Measurements from ENCODE around the gene COL28A1.
A peak's percentile ranks its signal among the peaks of the same experiment; 100 is the strongest.
"Not testable (repeated sequence)": the region's sequence is repeated elsewhere in the genome, so short reads cannot be mapped to it uniquely, and the experiment has no call there.

COL28A1 gene

GRCh38 chr7:7417851-7418250 lies 117.8 kb downstream of the COL28A1 start:
- H3K27me3 Mint-ChIP-seq = no peaks in the 10 kb centered on the region
- DNase-seq = no peak
- H3K4me3 Mint-ChIP-seq = no peak overlapping the region
- no peaks in the 10 kb centered on the region for H3K9me3 Mint-ChIP-seq
- H3K4me1 Mint-ChIP-seq = peaks cover 10% of the 10 kb centered on the region
- H3K36me3 Mint-ChIP-seq (ENCODE audit: low read depth) = no peaks in the 10 kb centered on the region
- no peak for ATAC-seq
- no peak overlapping the region for H3K27ac Mint-ChIP-seq

GRCh38 chr7:7417414-7417813 lies 118.3 kb downstream of the COL28A1 start:
- H3K4me1 Mint-ChIP-seq = peaks cover 10% of the 10 kb centered on the region
- DNase-seq (no peak), ATAC-seq (no peak)
- no peaks in the 10 kb centered on the region for H3K36me3 Mint-ChIP-seq (ENCODE audit: low read depth)
- H3K9me3 Mint-ChIP-seq = no peaks in the 10 kb centered on the region
- no peak overlapping the region for H3K27ac Mint-ChIP-seq
- H3K27me3 Mint-ChIP-seq = no peaks in the 10 kb centered on the region
- no peak overlapping the region for H3K4me3 Mint-ChIP-seq

- Mint-ChIP-seq H3K9me3 (no peaks in the 10 kb centered on the region), H3K27me3 (no peaks in the 10 kb centered on the region), H3K27ac (peak overlapping the region; percentile 34), H3K4me3 (no peak overlapping the region), H3K4me1 (peaks cover 10% of the 10 kb centered on the region), H3K36me3 (ENCODE audit: low read depth) (no peaks in the 10 kb centered on the region)
- peak; percentile 7 for DNase-seq
- peak; percentile 81 for ATAC-seq
These were observed 119.4 kb downstream of the COL28A1 start for GRCh38 chr7:7416031-7416858.

- ATAC-seq = no peak
- H3K4me3 Mint-ChIP-seq = no peak overlapping the region
- no peak for DNase-seq
- H3K27me3 Mint-ChIP-seq = no peaks in the 10 kb centered on the region
- no peaks in the 10 kb centered on the region for H3K9me3 Mint-ChIP-seq
- H3K36me3 Mint-ChIP-seq (ENCODE audit: low read depth) = no peaks in the 10 kb centered on the region
- H3K27ac Mint-ChIP-seq = no peak overlapping the region
- peaks cover 10% of the 10 kb centered on the region for H3K4me1 Mint-ChIP-seq
These were observed 120.7 kb downstream of the COL28A1 start for GRCh38 chr7:7414791-7415603.

GRCh38 chr7:7408001-7408770 lies 127.5 kb downstream of the COL28A1 start:
- H3K9me3 Mint-ChIP-seq = peaks cover 6% of the 10 kb centered on the region
- H3K27me3 Mint-ChIP-seq = no peaks in the 10 kb centered on the region

GRCh38 chr7:7405461-7405860 lies 130.2 kb downstream of the COL28A1 start:
- DNase-seq (no peak), ATAC-seq (no peak)
- Mint-ChIP-seq H3K27ac (no peak overlapping the region), H3K9me3 (peaks cover 6% of the 10 kb centered on the region), H3K4me1 (no peaks in the 10 kb centered on the region), H3K4me3 (no peak overlapping the region), H3K27me3 (peaks cover 1% of the 10 kb centered on the region), H3K36me3 (ENCODE audit: low read depth) (no peaks in the 10 kb centered on the region)

More at GRCh38 chr7:7408001-7408770, 127.5 kb downstream of the COL28A1 start:
- Mint-ChIP-seq H3K4me3 (no peak overlapping the region), H3K4me1 (no peaks in the 10 kb centered on the region), H3K27ac (no peak overlapping the region), H3K36me3 (ENCODE audit: low read depth) (no peaks in the 10 kb centered on the region)
- ATAC-seq = no peak
- no peak for DNase-seq

- Mint-ChIP-seq H3K4me3 (no peak overlapping the region), H3K36me3 (ENCODE audit: low read depth) (no peaks in the 10 kb centered on the region), H3K9me3 (no peaks in the 10 kb centered on the region), H3K27me3 (peaks cover 1% of the 10 kb centered on the region), H3K27ac (no peak overlapping the region), H3K4me1 (no peaks in the 10 kb centered on the region)
- DNase-seq = no peak
- ATAC-seq = no peak
These were observed 136.0 kb downstream of the COL28A1 start for GRCh38 chr7:7399707-7400106.

GRCh38 chr7:7395785-7396184 lies 139.9 kb downstream of the COL28A1 start:
- peaks cover 17% of the 10 kb centered on the region for H3K9me3 Mint-ChIP-seq
- H3K27me3 Mint-ChIP-seq = no peaks in the 10 kb centered on the region
- ATAC-seq (no peak), DNase-seq (no peak)
- no peaks in the 10 kb centered on the region for H3K4me1 Mint-ChIP-seq
- H3K4me3 Mint-ChIP-seq = no peak overlapping the region
- peaks cover 2% of the 10 kb centered on the region for H3K36me3 Mint-ChIP-seq (ENCODE audit: low read depth)
- no peak overlapping the region for H3K27ac Mint-ChIP-seq

GRCh38 chr7:7388164-7388563 lies 147.5 kb downstream of the COL28A1 start:
- not testable (repeated sequence) for H3K4me3 Mint-ChIP-seq; DNase-seq; H3K4me1 Mint-ChIP-seq; H3K36me3 Mint-ChIP-seq (ENCODE audit: low read depth); ATAC-seq; H3K27ac Mint-ChIP-seq; H3K27me3 Mint-ChIP-seq
- peaks cover 19% of the 10 kb centered on the region for H3K9me3 Mint-ChIP-seq

- no peaks in the 10 kb centered on the region for H3K27me3 Mint-ChIP-seq
- ATAC-seq (no peak), DNase-seq (no peak)
- no peaks in the 10 kb centered on the region for H3K4me1 Mint-ChIP-seq
- no peak overlapping the region for H3K4me3 Mint-ChIP-seq
- no peaks in the 10 kb centered on the region for H3K36me3 Mint-ChIP-seq (ENCODE audit: low read depth)
- no peak overlapping the region for H3K27ac Mint-ChIP-seq
- no peaks in the 10 kb centered on the region for H3K9me3 Mint-ChIP-seq
These were observed 150.3 kb downstream of the COL28A1 start for GRCh38 chr7:7385421-7385820.

GRCh38 chr7:7384228-7384627 lies 151.4 kb downstream of the COL28A1 start:
- Mint-ChIP-seq H3K4me3 (no peak overlapping the region), H3K27ac (no peak overlapping the region), H3K36me3 (ENCODE audit: low read depth) (no peaks in the 10 kb centered on the region), H3K4me1 (no peaks in the 10 kb centered on the region), H3K9me3 (no peaks in the 10 kb centered on the region), H3K27me3 (no peaks in the 10 kb centered on the region)
- ATAC-seq (peak; percentile 49), DNase-seq (no peak)

GRCh38 chr7:7375538-7375937 lies 160.1 kb downstream of the COL28A1 start:
- Mint-ChIP-seq H3K36me3 (ENCODE audit: low read depth) (no peaks in the 10 kb centered on the region), H3K9me3 (no peaks in the 10 kb centered on the region), H3K27me3 (no peaks in the 10 kb centered on the region), H3K4me1 (peaks cover 2% of the 10 kb centered on the region), H3K4me3 (no peak overlapping the region), H3K27ac (no peak overlapping the region)
- DNase-seq (no peak), ATAC-seq (no peak)

- Mint-ChIP-seq H3K27me3 (no peaks in the 10 kb centered on the region), H3K36me3 (ENCODE audit: low read depth) (no peaks in the 10 kb centered on the region), H3K9me3 (no peaks in the 10 kb centered on the region), H3K4me3 (no peak overlapping the region), H3K27ac (no peak overlapping the region), H3K4me1 (peaks cover 2% of the 10 kb centered on the region)
- no peak for ATAC-seq
- DNase-seq = no peak
These were observed 165.6 kb downstream of the COL28A1 start for GRCh38 chr7:7370076-7370475.

GRCh38 chr7:7369134-7369533 lies 166.5 kb downstream of the COL28A1 start:
- no peak for DNase-seq
- Mint-ChIP-seq H3K27ac (no peak overlapping the region), H3K27me3 (no peaks in the 10 kb centered on the region), H3K9me3 (no peaks in the 10 kb centered on the region), H3K36me3 (ENCODE audit: low read depth) (no peaks in the 10 kb centered on the region), H3K4me3 (no peak overlapping the region), H3K4me1 (no peaks in the 10 kb centered on the region)
- ATAC-seq = no peak
